HepG2 (cell line): Measurements from ENCODE around the gene EXOC7. TPM values are rescaled to one million over a fixed set of nuclear protein-coding genes. Genes with fewer than 3 reads are reported as not detected.
A peak's percentile ranks its signal among the peaks of the same experiment; 100 is the strongest.

Experiments used
- AHR ChIP-seq: IDR thresholded peaks from 2 replicates; pipeline ENCODE4 v1.6.1; 2018; ENCODE audit warnings: missing genetic modification reagents, missing compliant biosample characterization
- ARHGAP35 ChIP-seq: sonication (generic); formaldehyde crosslinking; IDR thresholded peaks from 2 replicates; pipeline ENCODE4 v1.9.0; 2022; ENCODE audit warnings: mild to moderate bottlenecking, inconsistent platforms, moderate library complexity, missing genetic modification reagents, borderline replicate concordance
- ARNTL ChIP-seq: sonication (generic); formaldehyde crosslinking; IDR thresholded peaks from 2 replicates; pipeline ENCODE4 v1.4.0; 2020; ENCODE audit warnings: mild to moderate bottlenecking, missing genetic modification reagents
- ATF1 ChIP-seq: IDR thresholded peaks from 2 replicates; pipeline ENCODE4 v1.6.1; 2016; ENCODE audit warnings: mild to moderate bottlenecking, control low read depth
- ELF4 ChIP-seq: sonication (generic); formaldehyde crosslinking; IDR thresholded peaks from 2 replicates; pipeline ENCODE4 v1.5.0; 2020; ENCODE audit warnings: missing genetic modification reagents, mild to moderate bottlenecking, moderate library complexity, borderline replicate concordance
- FOXA3 ChIP-seq: IDR thresholded peaks from 2 replicates; pipeline ENCODE4 v1.6.1; 2016; ENCODE audit warnings: missing genetic modification reagents, missing compliant biosample characterization
- FOXC1 ChIP-seq: sonication (generic); formaldehyde crosslinking; IDR thresholded peaks from 2 replicates; pipeline ENCODE4 v1.8.0; 2022; ENCODE audit warnings: mild to moderate bottlenecking, missing genetic modification reagents, borderline replicate concordance
- HHEX ChIP-seq: IDR thresholded peaks from 2 replicates; pipeline ENCODE4 v1.6.1; 2016; ENCODE audit warnings: control low read depth
- JARID2 ChIP-seq: sonication (generic); formaldehyde crosslinking; IDR thresholded peaks from 2 replicates; pipeline ENCODE4 v1.8.1; 2023; ENCODE audit warnings: missing genetic modification reagents, inconsistent platforms; ENCODE audit not compliant: insufficient replicate concordance
- ZNF10 ChIP-seq: sonication (generic); formaldehyde crosslinking; IDR thresholded peaks from 2 replicates; pipeline ENCODE4 v1.4.0; 2020; ENCODE audit warnings: mild to moderate bottlenecking, low read depth, missing genetic modification reagents, borderline replicate concordance
- ZNF143 ChIP-seq: sonication (generic); formaldehyde crosslinking; IDR thresholded peaks from 2 replicates; pipeline ENCODE4 v1.4.0; 2020; ENCODE audit warnings: missing genetic modification reagents
- ZNF180 ChIP-seq: sonication (generic); formaldehyde crosslinking; IDR thresholded peaks from 2 replicates; pipeline ENCODE4 v1.4.0; 2020; ENCODE audit warnings: low read depth, missing genetic modification reagents, borderline replicate concordance
- ZNF776 ChIP-seq: sonication (generic); formaldehyde crosslinking; IDR thresholded peaks from 2 replicates; pipeline ENCODE4 v1.4.0; 2020; ENCODE audit warnings: mild to moderate bottlenecking, missing genetic modification reagents
- ZNF781 ChIP-seq: sonication (generic); formaldehyde crosslinking; IDR thresholded peaks from 2 replicates; pipeline ENCODE4 v1.5.1; 2020; ENCODE audit warnings: borderline replicate concordance, mild to moderate bottlenecking, missing genetic modification reagents; ENCODE audit errors: not compliant biosample characterization
- polyA plus RNA-seq, 8 experiments: library from polyadenylated mRNA; depleted of rRNA in 3 of 8; stranded (reverse) in 7 of 8; unstranded in 1 of 8; fragments of >200 nt; fragmentation: Illumina TruSeq in 4 of 8; extraction: Trizol in 4 of 8; gene quantifications; 2 replicates each; pipeline versions ENCODE4 v1.2.1 to v1.2.3, GENCODE V29; 2011 to 2016; ENCODE audit warnings: low read depth in 4 of 8, missing spikeins in 1 of 8, mixed read lengths in 1 of 8; ENCODE audit not compliant: insufficient read depth in 1 of 8
- total RNA-seq, 5 experiments: library from RNA; depleted of rRNA; stranded (reverse); fragments of >200 nt; fragmentation: Illumina TruSeq; extraction: Trizol; gene quantifications; 2 replicates each; pipeline ENCODE4 v1.2.3, GENCODE V29; 2016; ENCODE audit warnings: low read depth in 1 of 5
- TF ChIP-seq, protein P1 (sequence below): sonication (generic); formaldehyde crosslinking; IDR thresholded peaks from 2 replicates; pipeline ENCODE4 v1.4.0; 2020; ENCODE audit warnings: mild to moderate bottlenecking, low read depth, missing genetic modification reagents
- TF ChIP-seq, protein P2 (sequence below): IDR thresholded peaks from 2 replicates; pipeline ENCODE4 v1.6.1; 2016; ENCODE audit warnings: control low read depth
- TF ChIP-seq, protein P3 (sequence below): sonication (generic); formaldehyde crosslinking; conservative IDR thresholded peaks from 2 replicates; pipeline ENCODE4 v1.5.0; 2020; ENCODE audit warnings: missing genetic modification reagents
- TF ChIP-seq, protein P4 (sequence below): sonication (generic); formaldehyde crosslinking; IDR thresholded peaks from 2 replicates; pipeline ENCODE4 v1.4.0; 2020; ENCODE audit warnings: low read depth, mild to moderate bottlenecking, missing genetic modification reagents
- TF ChIP-seq, protein P5 (sequence below): sonication (generic); formaldehyde crosslinking; IDR thresholded peaks from 2 replicates; pipeline ENCODE4 v1.4.0; 2020; ENCODE audit warnings: missing genetic modification reagents, mild to moderate bottlenecking, borderline replicate concordance
- TF ChIP-seq, protein P6 (sequence below): sonication (generic); formaldehyde crosslinking; IDR thresholded peaks from 2 replicates; pipeline ENCODE4 v1.5.1; 2020; ENCODE audit warnings: mild to moderate bottlenecking, missing genetic modification reagents, moderate library complexity

Gene EXOC7
- total and polyA plus RNA-seq, 2 of the 13 experiments (the other 11 are each of a cell fraction or from before 2014, with no cell fraction given) = 86.9 to 116 TPM

DNA sequence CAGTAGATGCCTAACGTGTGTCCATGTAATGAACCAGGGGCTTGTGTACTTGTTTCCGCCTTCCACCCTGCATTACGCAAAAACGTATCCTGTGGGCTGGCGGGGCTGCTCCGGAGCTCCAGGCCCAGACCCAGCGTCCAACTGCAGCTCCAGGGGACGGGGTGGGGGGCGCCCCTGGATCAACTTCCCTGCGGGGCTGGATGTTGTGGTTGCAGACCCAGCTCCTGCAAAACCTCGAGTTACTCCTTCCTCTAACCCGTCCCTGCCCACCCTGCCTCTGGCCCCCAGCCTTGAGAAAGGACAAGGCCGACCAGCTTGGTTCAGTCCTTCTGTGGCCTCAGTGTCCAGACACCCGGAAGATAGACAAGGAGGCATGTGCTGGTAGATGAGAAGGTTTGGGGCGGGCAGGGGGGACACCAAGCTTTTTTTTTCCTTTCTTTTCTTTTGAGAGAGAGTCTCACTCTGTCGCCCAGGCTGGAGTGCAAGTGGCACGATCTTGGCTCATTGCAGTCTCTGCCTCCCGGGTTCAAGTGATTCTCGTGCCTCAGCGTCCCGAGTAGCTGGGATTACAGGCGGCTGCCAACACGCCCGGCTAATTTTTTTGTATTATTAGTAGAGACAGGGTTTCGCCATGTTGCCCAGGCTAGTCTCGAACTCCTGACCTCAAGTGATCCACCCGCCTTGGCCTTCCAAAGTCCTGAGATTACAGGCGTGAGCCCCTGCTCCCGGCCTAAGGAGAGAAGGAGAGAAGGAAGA is 731 bp upstream of the EXOC7 start (continued):
- TF ChIP-seq, protein P1, sequence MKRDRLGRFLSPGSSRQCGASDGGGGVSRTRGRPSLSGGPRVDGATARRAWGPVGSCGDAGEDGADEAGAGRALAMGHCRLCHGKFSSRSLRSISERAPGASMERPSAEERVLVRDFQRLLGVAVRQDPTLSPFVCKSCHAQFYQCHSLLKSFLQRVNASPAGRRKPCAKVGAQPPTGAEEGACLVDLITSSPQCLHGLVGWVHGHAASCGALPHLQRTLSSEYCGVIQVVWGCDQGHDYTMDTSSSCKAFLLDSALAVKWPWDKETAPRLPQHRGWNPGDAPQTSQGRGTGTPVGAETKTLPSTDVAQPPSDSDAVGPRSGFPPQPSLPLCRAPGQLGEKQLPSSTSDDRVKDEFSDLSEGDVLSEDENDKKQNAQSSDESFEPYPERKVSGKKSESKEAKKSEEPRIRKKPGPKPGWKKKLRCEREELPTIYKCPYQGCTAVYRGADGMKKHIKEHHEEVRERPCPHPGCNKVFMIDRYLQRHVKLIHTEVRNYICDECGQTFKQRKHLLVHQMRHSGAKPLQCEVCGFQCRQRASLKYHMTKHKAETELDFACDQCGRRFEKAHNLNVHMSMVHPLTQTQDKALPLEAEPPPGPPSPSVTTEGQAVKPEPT (CRISPR knock-in tag) = no peak
- TF ChIP-seq ATF1 (CRISPR knock-in tag) (no peak), AHR (CRISPR knock-in tag) (no peak), ARHGAP35 (no peak), FOXC1 (CRISPR knock-in tag) (peak; percentile 40; the same call in 1 of the 2 replicates), JARID2 (CRISPR knock-in tag) (peak; percentile 5), FOXA3 (no peak), ZNF143 (CRISPR knock-in tag) (no peak), ZNF776 (CRISPR knock-in tag) (peak; percentile 22; the same call in 1 of the 2 replicates), ZNF781 (CRISPR knock-in tag) (no peak), ZNF180 (CRISPR knock-in tag) (no peak), ELF4 (CRISPR knock-in tag) (no peak), ARNTL (CRISPR knock-in tag) (no peak), HHEX (CRISPR knock-in tag) (no peak), ZNF10 (CRISPR knock-in tag) (no peak; the same call in 1 of the 2 replicates)
- TF ChIP-seq, protein P2, sequence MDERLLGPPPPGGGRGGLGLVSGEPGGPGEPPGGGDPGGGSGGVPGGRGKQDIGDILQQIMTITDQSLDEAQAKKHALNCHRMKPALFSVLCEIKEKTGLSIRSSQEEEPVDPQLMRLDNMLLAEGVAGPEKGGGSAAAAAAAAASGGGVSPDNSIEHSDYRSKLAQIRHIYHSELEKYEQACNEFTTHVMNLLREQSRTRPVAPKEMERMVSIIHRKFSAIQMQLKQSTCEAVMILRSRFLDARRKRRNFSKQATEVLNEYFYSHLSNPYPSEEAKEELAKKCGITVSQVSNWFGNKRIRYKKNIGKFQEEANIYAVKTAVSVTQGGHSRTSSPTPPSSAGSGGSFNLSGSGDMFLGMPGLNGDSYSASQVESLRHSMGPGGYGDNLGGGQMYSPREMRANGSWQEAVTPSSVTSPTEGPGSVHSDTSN = no peak
- TF ChIP-seq, protein P3, sequence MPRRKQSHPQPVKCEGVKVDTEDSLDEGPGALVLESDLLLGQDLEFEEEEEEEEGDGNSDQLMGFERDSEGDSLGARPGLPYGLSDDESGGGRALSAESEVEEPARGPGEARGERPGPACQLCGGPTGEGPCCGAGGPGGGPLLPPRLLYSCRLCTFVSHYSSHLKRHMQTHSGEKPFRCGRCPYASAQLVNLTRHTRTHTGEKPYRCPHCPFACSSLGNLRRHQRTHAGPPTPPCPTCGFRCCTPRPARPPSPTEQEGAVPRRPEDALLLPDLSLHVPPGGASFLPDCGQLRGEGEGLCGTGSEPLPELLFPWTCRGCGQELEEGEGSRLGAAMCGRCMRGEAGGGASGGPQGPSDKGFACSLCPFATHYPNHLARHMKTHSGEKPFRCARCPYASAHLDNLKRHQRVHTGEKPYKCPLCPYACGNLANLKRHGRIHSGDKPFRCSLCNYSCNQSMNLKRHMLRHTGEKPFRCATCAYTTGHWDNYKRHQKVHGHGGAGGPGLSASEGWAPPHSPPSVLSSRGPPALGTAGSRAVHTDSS (CRISPR knock-in tag) = 0 out of 2 replicates have a peak, but pooled peaks have one; percentile 22
- TF ChIP-seq, protein P4, sequence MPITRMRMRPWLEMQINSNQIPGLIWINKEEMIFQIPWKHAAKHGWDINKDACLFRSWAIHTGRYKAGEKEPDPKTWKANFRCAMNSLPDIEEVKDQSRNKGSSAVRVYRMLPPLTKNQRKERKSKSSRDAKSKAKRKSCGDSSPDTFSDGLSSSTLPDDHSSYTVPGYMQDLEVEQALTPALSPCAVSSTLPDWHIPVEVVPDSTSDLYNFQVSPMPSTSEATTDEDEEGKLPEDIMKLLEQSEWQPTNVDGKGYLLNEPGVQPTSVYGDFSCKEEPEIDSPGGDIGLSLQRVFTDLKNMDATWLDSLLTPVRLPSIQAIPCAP (CRISPR knock-in tag) = no peak
- TF ChIP-seq, protein P5, sequence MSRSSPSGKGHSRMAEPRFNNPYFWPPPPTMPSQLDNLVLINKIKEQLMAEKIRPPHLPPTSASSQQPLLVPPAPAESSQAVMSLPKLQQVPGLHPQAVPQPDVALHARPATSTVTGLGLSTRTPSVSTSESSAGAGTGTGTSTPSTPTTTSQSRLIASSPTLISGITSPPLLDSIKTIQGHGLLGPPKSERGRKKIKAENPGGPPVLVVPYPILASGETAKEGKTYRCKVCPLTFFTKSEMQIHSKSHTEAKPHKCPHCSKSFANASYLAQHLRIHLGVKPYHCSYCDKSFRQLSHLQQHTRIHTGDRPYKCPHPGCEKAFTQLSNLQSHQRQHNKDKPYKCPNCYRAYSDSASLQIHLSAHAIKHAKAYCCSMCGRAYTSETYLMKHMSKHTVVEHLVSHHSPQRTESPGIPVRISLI = no peak
- TF ChIP-seq, protein P6, sequence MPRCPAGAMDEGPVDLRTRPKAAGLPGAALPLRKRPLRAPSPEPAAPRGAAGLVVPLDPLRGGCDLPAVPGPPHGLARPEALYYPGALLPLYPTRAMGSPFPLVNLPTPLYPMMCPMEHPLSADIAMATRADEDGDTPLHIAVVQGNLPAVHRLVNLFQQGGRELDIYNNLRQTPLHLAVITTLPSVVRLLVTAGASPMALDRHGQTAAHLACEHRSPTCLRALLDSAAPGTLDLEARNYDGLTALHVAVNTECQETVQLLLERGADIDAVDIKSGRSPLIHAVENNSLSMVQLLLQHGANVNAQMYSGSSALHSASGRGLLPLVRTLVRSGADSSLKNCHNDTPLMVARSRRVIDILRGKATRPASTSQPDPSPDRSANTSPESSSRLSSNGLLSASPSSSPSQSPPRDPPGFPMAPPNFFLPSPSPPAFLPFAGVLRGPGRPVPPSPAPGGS = peak; percentile 72
